Testis (tissue), 2 donors: ENCODE results near the gene SLC25A26.

Source experiments
- POLR2A ChIP-seq: fragments of 450-650 bp; IDR thresholded peaks from one replicate; pipeline ENCODE4 v1.6.1; 2017; ENCODE audit warnings: antibody characterized with exemption, mild to moderate bottlenecking, moderate library complexity
- TF ChIP-seq, protein P1 (sequence below), 3 experiments: fragments of 450-650 bp in 2 of 3; fragments of 200-600 bp in 1 of 3; sonication (generic) in 1 of 3; IDR thresholded peaks; one replicate each; pipeline ENCODE4 v1.5.1; 2016 to 2019; ENCODE audit warnings: antibody characterized with exemption in 3 of 3, mild to moderate bottlenecking in 2 of 3, moderate library complexity in 1 of 3

DNA sequence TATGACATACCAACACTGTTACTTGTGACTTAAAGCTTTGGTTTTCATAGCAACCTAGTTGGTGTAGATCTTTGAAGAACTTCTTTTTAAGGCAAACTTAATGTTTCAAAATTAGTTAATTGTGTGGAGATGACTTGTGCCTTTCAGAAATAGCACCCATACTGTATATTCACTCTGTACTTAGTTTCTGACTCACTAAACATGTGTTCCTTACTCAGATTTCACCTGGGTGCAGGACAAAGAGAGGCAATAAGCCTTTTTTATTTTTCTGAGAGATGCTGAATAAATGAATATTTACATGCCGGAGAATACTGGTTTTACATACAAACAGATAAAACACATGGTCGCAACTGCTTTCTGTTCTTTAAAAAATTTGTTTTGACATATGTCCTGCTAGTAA is 44.8 kb downstream of the SLC25A26 start:
- TF ChIP-seq, protein P1, sequence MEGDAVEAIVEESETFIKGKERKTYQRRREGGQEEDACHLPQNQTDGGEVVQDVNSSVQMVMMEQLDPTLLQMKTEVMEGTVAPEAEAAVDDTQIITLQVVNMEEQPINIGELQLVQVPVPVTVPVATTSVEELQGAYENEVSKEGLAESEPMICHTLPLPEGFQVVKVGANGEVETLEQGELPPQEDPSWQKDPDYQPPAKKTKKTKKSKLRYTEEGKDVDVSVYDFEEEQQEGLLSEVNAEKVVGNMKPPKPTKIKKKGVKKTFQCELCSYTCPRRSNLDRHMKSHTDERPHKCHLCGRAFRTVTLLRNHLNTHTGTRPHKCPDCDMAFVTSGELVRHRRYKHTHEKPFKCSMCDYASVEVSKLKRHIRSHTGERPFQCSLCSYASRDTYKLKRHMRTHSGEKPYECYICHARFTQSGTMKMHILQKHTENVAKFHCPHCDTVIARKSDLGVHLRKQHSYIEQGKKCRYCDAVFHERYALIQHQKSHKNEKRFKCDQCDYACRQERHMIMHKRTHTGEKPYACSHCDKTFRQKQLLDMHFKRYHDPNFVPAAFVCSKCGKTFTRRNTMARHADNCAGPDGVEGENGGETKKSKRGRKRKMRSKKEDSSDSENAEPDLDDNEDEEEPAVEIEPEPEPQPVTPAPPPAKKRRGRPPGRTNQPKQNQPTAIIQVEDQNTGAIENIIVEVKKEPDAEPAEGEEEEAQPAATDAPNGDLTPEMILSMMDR (IDR thresholded peaks at IDR 0.05): no peak
- no peak for TF ChIP-seq POLR2A
